K562 (cell line): Measurements from ENCODE around the gene KLB. TPM values are rescaled to one million over a fixed set of nuclear protein-coding genes. Genes with fewer than 3 reads are reported as not detected.

Experiments used
- CEBPG ChIP-seq, 3 experiments: fragments of 200-800 bp in 1 of 3; sonication (Bioruptor generic) in 1 of 3; sonication (generic) in 1 of 3; formaldehyde crosslinking in 1 of 3; IDR thresholded peaks in 2 of 3; conservative IDR thresholded peaks in 1 of 3; 2 replicates each; pipeline versions ENCODE4 v1.6.1 to v1.8.0; 2016 to 2022; ENCODE audit warnings: missing compliant biosample characterization in 2 of 3, missing genetic modification characterization in 2 of 3, mild to moderate bottlenecking in 1 of 3, missing genetic modification reagents in 1 of 3
- ESRRB ChIP-seq: fragments of 250-450 bp; sonication (Bioruptor Pico); IDR thresholded peaks from 2 replicates; pipeline ENCODE4 v1.5.0; 2020; ENCODE audit warnings: mild to moderate bottlenecking, moderate library complexity, borderline replicate concordance
- NFRKB ChIP-seq: fragments of 450-650 bp; IDR thresholded peaks from 2 replicates; pipeline ENCODE4 v1.6.1; 2016; ENCODE audit warnings: low read depth
- NR4A1 ChIP-seq, 2 experiments: fragments of 250-450 bp in 1 of 2; fragments of 450-650 bp in 1 of 2; sonication (Bioruptor Pico) in 1 of 2; IDR thresholded peaks; 2 replicates each; pipeline versions ENCODE4 v1.4.0 to v1.6.1; 2016 to 2020; ENCODE audit warnings: mild to moderate bottlenecking in 2 of 2, missing compliant biosample characterization in 1 of 2, missing genetic modification characterization in 1 of 2, moderate library complexity in 1 of 2
- POLR2AphosphoS5 ChIP-seq: IDR thresholded peaks from 2 replicates; pipeline ENCODE4 v1.6.1; 2011; ENCODE audit warnings: mild to moderate bottlenecking, low read depth, low read length, moderate library complexity; ENCODE audit not compliant: control insufficient read depth, insufficient read depth
- RAD21 ChIP-seq, 2 experiments: fragments of 250-450 bp in 1 of 2; fragments of 450-650 bp in 1 of 2; sonication (Bioruptor Pico) in 1 of 2; formaldehyde crosslinking in 1 of 2; IDR thresholded peaks in 1 of 2; conservative IDR thresholded peaks in 1 of 2; 2 replicates each; pipeline versions ENCODE4 v1.4.0 to v1.8.0; 2020 to 2022; ENCODE audit warnings: mild to moderate bottlenecking in 2 of 2, moderate library complexity in 1 of 2
- STAT5B ChIP-seq: fragments of 250-450 bp; sonication (Bioruptor Pico); IDR thresholded peaks from 2 replicates; pipeline ENCODE4 v1.8.0; 2021; ENCODE audit warnings: mild to moderate bottlenecking, inconsistent platforms
- TAF7 ChIP-seq: fragments of 450-650 bp; IDR thresholded peaks from 2 replicates; pipeline ENCODE4 v1.6.1; 2016; ENCODE audit warnings: missing genetic modification characterization, missing compliant biosample characterization
- TARDBP ChIP-seq: fragments of 450-650 bp; IDR thresholded peaks from 2 replicates; pipeline ENCODE4 v1.6.1; 2016
- ZNF561 ChIP-seq: fragments of 450-650 bp; formaldehyde crosslinking; conservative IDR thresholded peaks from 2 replicates; pipeline ENCODE4 v1.4.0; 2020; ENCODE audit warnings: mild to moderate bottlenecking, moderate library complexity
- polyA plus RNA-seq, 8 experiments: library from polyadenylated mRNA; depleted of rRNA in 4 of 8; stranded (reverse) in 5 of 8; unstranded in 3 of 8; fragments of >200 nt; fragmentation: Nextera tagmentation in 2 of 8; fragmentation: Illumina TruSeq in 1 of 8; extraction: Ambion mirVana in 2 of 8; extraction: Trizol in 1 of 8; gene quantifications; 2 replicates each; pipeline versions ENCODE4 v1.2.1 to v1.2.3, GENCODE V29; 2011 to 2014; ENCODE audit warnings: inconsistent platforms in 1 of 8, missing spikeins in 1 of 8
- total RNA-seq, 7 experiments: library from RNA; depleted of rRNA in 6 of 7; stranded (reverse); fragments of >200 nt in 6 of 7; fragmentation: Illumina TruSeq in 2 of 7; extraction: Trizol in 2 of 7; gene quantifications; 2 replicates each; pipeline versions ENCODE4 v1.2.1 to v1.2.3, GENCODE V29; 2011 to 2021; ENCODE audit warnings: low replicate concordance in 1 of 7
- TF ChIP-seq, protein P1 (sequence below): fragments of 450-650 bp; IDR thresholded peaks from 2 replicates; pipeline ENCODE4 v1.6.1; 2014; ENCODE audit warnings: low read depth, mild to moderate bottlenecking, moderate library complexity, borderline replicate concordance
- TF ChIP-seq, protein P2 (sequence below), 2 experiments: fragments of 450-650 bp; formaldehyde crosslinking in 1 of 2; IDR thresholded peaks; 2 replicates each; pipeline versions ENCODE4 v1.4.0 to v1.6.1; 2014 to 2020; ENCODE audit warnings: mild to moderate bottlenecking in 2 of 2, borderline replicate concordance in 1 of 2, low read depth in 1 of 2
- TF ChIP-seq, protein P3 (sequence below): sonication (generic); formaldehyde crosslinking; IDR thresholded peaks from 2 replicates; pipeline ENCODE4 v1.8.1; 2023; ENCODE audit warnings: mild to moderate bottlenecking, missing genetic modification reagents
- TF ChIP-seq, protein P4 (sequence below): sonication (generic); formaldehyde crosslinking; IDR thresholded peaks from 2 replicates; pipeline ENCODE4 v1.8.1; 2022; ENCODE audit warnings: missing genetic modification reagents

KLB gene
- total and polyA plus RNA-seq, 9 of the 15 experiments (the other 6 are each of a cell fraction or from before 2014, with no cell fraction given), result 0.04 to 0.13 TPM; not detected in 7

DNA sequence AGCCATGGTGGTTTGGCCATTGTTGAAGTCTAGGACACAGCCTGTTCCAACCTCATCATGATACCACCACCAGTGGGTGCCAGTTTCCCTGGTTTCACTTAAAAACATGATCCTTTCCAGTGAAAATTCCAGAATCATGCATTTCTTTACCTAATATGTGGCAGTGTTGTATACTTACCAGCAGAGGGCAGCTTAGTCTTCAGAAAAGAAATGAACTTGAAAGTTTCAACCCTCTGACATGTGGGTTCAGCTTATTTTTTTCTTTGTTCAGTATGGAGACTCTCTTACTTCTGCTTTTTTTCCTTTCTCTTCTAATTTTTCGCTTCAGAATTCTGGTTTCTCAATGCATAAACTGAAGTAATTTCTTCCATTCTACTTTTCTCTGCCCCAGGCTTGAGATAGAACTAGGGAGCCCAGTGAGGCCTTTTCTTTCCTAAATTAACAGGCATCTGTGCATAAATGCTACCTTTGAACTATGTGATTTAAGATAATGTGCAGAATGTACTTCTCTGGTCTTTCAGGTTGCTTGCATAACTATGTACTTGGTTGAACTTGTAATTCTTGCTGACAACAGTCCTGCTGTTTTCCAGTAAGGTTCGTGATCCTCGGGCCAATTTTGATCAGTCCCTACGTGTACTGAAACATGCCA lies 62.8 kb downstream of the KLB start (continued):
- TF ChIP-seq CEBPG (CRISPR knock-in tag; IDR thresholded peaks at IDR 0.05) (no peak), CEBPG (tag; conservative IDR thresholded peaks at IDR 0.05 in 1 of 2, IDR thresholded peaks at IDR 0.05 in 1 of 2) (no peak), ZNF561 (CRISPR knock-in tag) (no peak), POLR2AphosphoS5 (no peak), RAD21 (CRISPR knock-in tag; conservative IDR thresholded peaks at IDR 0.05 in 1 of 2, IDR thresholded peaks at IDR 0.05 in 1 of 2) (peak; percentile 88 to 92), NFRKB (no peak), ESRRB (CRISPR knock-in tag) (no peak), TARDBP (no peak), NR4A1 (CRISPR knock-in tag; IDR thresholded peaks at IDR 0.05) (no peak), NR4A1 (tag; IDR thresholded peaks at IDR 0.05) (no peak), STAT5B (CRISPR knock-in tag) (no peak), TAF7 (no peak)
- TF ChIP-seq, protein P1, sequence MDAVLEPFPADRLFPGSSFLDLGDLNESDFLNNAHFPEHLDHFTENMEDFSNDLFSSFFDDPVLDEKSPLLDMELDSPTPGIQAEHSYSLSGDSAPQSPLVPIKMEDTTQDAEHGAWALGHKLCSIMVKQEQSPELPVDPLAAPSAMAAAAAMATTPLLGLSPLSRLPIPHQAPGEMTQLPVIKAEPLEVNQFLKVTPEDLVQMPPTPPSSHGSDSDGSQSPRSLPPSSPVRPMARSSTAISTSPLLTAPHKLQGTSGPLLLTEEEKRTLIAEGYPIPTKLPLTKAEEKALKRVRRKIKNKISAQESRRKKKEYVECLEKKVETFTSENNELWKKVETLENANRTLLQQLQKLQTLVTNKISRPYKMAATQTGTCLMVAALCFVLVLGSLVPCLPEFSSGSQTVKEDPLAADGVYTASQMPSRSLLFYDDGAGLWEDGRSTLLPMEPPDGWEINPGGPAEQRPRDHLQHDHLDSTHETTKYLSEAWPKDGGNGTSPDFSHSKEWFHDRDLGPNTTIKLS, result no peak
- TF ChIP-seq, protein P2, sequence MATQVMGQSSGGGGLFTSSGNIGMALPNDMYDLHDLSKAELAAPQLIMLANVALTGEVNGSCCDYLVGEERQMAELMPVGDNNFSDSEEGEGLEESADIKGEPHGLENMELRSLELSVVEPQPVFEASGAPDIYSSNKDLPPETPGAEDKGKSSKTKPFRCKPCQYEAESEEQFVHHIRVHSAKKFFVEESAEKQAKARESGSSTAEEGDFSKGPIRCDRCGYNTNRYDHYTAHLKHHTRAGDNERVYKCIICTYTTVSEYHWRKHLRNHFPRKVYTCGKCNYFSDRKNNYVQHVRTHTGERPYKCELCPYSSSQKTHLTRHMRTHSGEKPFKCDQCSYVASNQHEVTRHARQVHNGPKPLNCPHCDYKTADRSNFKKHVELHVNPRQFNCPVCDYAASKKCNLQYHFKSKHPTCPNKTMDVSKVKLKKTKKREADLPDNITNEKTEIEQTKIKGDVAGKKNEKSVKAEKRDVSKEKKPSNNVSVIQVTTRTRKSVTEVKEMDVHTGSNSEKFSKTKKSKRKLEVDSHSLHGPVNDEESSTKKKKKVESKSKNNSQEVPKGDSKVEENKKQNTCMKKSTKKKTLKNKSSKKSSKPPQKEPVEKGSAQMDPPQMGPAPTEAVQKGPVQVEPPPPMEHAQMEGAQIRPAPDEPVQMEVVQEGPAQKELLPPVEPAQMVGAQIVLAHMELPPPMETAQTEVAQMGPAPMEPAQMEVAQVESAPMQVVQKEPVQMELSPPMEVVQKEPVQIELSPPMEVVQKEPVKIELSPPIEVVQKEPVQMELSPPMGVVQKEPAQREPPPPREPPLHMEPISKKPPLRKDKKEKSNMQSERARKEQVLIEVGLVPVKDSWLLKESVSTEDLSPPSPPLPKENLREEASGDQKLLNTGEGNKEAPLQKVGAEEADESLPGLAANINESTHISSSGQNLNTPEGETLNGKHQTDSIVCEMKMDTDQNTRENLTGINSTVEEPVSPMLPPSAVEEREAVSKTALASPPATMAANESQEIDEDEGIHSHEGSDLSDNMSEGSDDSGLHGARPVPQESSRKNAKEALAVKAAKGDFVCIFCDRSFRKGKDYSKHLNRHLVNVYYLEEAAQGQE (IDR thresholded peaks at IDR 0.05; ENCODE audit: borderline replicate concordance), result peak; percentile 91
- TF ChIP-seq, protein P2 (CRISPR knock-in tag; IDR thresholded peaks at IDR 0.05; ENCODE audit: low read depth), result no peak
- TF ChIP-seq, protein P3, sequence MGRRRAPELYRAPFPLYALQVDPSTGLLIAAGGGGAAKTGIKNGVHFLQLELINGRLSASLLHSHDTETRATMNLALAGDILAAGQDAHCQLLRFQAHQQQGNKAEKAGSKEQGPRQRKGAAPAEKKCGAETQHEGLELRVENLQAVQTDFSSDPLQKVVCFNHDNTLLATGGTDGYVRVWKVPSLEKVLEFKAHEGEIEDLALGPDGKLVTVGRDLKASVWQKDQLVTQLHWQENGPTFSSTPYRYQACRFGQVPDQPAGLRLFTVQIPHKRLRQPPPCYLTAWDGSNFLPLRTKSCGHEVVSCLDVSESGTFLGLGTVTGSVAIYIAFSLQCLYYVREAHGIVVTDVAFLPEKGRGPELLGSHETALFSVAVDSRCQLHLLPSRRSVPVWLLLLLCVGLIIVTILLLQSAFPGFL (CRISPR knock-in tag), result no peak
- TF ChIP-seq, protein P4, sequence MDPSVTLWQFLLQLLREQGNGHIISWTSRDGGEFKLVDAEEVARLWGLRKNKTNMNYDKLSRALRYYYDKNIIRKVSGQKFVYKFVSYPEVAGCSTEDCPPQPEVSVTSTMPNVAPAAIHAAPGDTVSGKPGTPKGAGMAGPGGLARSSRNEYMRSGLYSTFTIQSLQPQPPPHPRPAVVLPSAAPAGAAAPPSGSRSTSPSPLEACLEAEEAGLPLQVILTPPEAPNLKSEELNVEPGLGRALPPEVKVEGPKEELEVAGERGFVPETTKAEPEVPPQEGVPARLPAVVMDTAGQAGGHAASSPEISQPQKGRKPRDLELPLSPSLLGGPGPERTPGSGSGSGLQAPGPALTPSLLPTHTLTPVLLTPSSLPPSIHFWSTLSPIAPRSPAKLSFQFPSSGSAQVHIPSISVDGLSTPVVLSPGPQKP (CRISPR knock-in tag), result no peak
